Mesendoderm (in vitro differentiated cells): Measurements from ENCODE around the gene IGFBP4.

Experiments used
- DNase-seq: peaks from one replicate; pipeline ENCODE4 v3.0.0; 2013
- H2AK5ac ChIP-seq: 2 replicates; pipeline ENCODE4 v1.6.1; 2013; ENCODE audit warnings: low read length, inconsistent platforms
- H2BK120ac ChIP-seq: 2 replicates; pipeline ENCODE4 v1.6.1; 2013; ENCODE audit warnings: low read depth, mild to moderate bottlenecking, low read length, moderate library complexity, mixed read lengths
- H2BK15ac ChIP-seq: replicated peaks from 2 replicates; pipeline ENCODE4 v1.6.1; 2013; ENCODE audit warnings: low read depth, mild to moderate bottlenecking, moderate library complexity
- H2BK5ac ChIP-seq: 2 replicates; pipeline ENCODE4 v1.6.1; 2013; ENCODE audit warnings: low read length, inconsistent platforms
- H3K18ac ChIP-seq: 2 replicates; pipeline ENCODE4 v1.6.1; 2013; ENCODE audit warnings: mild to moderate bottlenecking, low read length, mixed read lengths
- H3K23ac ChIP-seq: one replicate; pipeline ENCODE4 v1.6.1; 2013; ENCODE audit warnings: low read length
- H3K27ac ChIP-seq: 2 replicates; pipeline ENCODE4 v1.5.1; 2013; ENCODE audit warnings: low read depth, mild to moderate bottlenecking, inconsistent platforms, low read length, moderate library complexity
- H3K27me3 ChIP-seq: 2 replicates; pipeline ENCODE4 v1.6.1; 2013; ENCODE audit warnings: low read length, control low read depth, mild to moderate bottlenecking, inconsistent platforms; ENCODE audit not compliant: insufficient read depth, poor library complexity
- H3K36me3 ChIP-seq: 2 replicates; pipeline ENCODE4 v1.6.1; 2013; ENCODE audit warnings: low read length, inconsistent platforms; ENCODE audit not compliant: control insufficient read depth, insufficient read depth
- H3K4ac ChIP-seq: one replicate; pipeline ENCODE4 v1.6.1; 2013; ENCODE audit warnings: low read depth, mild to moderate bottlenecking, low read length, moderate library complexity
- H3K4me1 ChIP-seq: 2 replicates; pipeline ENCODE4 v1.6.1; 2013; ENCODE audit warnings: low read depth, low read length, inconsistent platforms; ENCODE audit not compliant: control insufficient read depth
- H3K4me2 ChIP-seq: 2 replicates; pipeline ENCODE4 v1.6.1; 2013; ENCODE audit warnings: low read length
- H3K4me3 ChIP-seq: 2 replicates; pipeline ENCODE4 v1.5.1; 2013; ENCODE audit warnings: mild to moderate bottlenecking, low read length
- H3K56ac ChIP-seq: one replicate; pipeline ENCODE4 v1.6.1; 2013; ENCODE audit warnings: low read length
- H3K79me1 ChIP-seq: 2 replicates; pipeline ENCODE4 v1.6.1; 2013; ENCODE audit warnings: low read length, inconsistent platforms
- H3K79me2 ChIP-seq: 2 replicates; pipeline ENCODE4 v1.6.1; 2013; ENCODE audit warnings: mild to moderate bottlenecking, low read length; ENCODE audit not compliant: control insufficient read depth, insufficient read depth
- H3K9ac ChIP-seq: 2 replicates; pipeline ENCODE4 v1.6.1; 2013; ENCODE audit warnings: low read length, inconsistent platforms
- H4K5ac ChIP-seq: one replicate; pipeline ENCODE4 v1.6.1; 2013; ENCODE audit warnings: low read length
- H4K8ac ChIP-seq: one replicate; pipeline ENCODE4 v1.6.1; 2013; ENCODE audit warnings: low read depth, mild to moderate bottlenecking, control low read depth, low read length, moderate library complexity
- WGBS: extraction: QIAGEN DNeasy Blood & Tissue Kit; methylation state at CpG from one replicate; pipeline ENCODE4 v1.1.7; 2013; ENCODE audit warnings: low lambda C conversion rate, missing lambda C conversion rate; ENCODE audit not compliant: insufficient coverage; ENCODE audit errors: extremely low coverage; 5-methylcytosine and 5-hydroxymethylcytosine counted together

Gene IGFBP4

DNA sequence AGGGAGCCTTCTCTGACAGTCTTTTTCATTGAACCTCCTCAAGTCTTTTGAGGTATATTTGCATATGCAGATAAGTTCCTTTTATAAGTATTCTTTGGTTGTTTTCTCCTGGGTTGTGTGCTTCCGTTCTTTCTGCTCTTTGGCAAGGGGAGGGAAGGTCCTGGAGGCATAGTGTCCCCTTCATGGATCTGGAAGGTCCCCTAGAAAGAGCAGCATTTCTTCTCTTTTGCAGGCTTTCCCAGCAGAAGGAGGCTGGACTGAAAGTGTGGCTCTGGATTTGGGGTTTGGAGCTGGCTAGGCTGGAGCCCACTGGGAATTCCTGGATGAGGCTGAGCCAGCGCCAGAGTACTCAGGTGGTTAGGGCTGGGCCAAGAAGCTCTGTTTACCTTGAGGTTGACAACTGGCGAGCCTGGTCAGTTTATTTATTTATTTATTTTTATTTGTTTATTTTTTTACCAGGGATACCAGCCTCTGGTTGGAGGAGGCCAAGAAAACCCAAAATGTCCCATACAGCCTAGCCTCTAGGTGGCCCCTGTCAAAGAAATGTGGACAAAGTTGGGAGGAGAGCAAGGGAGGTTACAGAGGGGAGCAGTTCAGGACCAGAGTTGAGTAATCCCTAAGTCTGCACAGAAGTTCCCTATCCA lies 20.1 kb upstream of the IGFBP4 start:
- Histone ChIP-seq H2AK5ac (no peak overlapping the region), H4K8ac (no peak overlapping the region), H3K56ac (no peak overlapping the region), H3K79me2 (no peaks in the 10 kb centered on the region), H2BK5ac (no peak overlapping the region), H3K18ac (no peak overlapping the region), H3K4me3 (no peak overlapping the region), H3K79me1 (no peaks in the 10 kb centered on the region), H3K9ac (no peak overlapping the region), H3K23ac (no peak overlapping the region), H3K36me3 (no peaks in the 10 kb centered on the region), H3K4ac (no peak overlapping the region), H4K5ac (no peak overlapping the region), H3K27me3 (no peaks in the 10 kb centered on the region), H3K4me1 (no peaks in the 10 kb centered on the region), H3K27ac (no peak overlapping the region), H2BK15ac (no peak overlapping the region), H2BK120ac (no peak overlapping the region), H3K4me2 (no peak overlapping the region)
- DNase-seq, result peak; percentile 88
- WGBS, result no CpG with 5 or more reads among the region's 3 CpGs

- H3K27me3 ChIP-seq, result no peaks in the 10 kb centered on the region
- H3K56ac ChIP-seq, result no peak overlapping the region
- no peak for DNase-seq
- no peak overlapping the region for H4K5ac ChIP-seq
- H4K8ac ChIP-seq, result no peak overlapping the region
- H3K79me2 ChIP-seq, result no peaks in the 10 kb centered on the region
- H3K23ac ChIP-seq, result no peak overlapping the region
- no peak overlapping the region for H3K4me3 ChIP-seq
- H2BK5ac ChIP-seq, result no peak overlapping the region
- WGBS, result no CpG with 5 or more reads among the region's 4 CpGs
- no peaks in the 10 kb centered on the region for H3K4me1 ChIP-seq
- H3K4me2 ChIP-seq, result no peak overlapping the region
- H3K18ac ChIP-seq, result no peak overlapping the region
- H2AK5ac ChIP-seq, result no peak overlapping the region
- H2BK120ac ChIP-seq, result no peak overlapping the region
- no peak overlapping the region for H3K4ac ChIP-seq
- no peak overlapping the region for H2BK15ac ChIP-seq
- H3K79me1 ChIP-seq, result no peaks in the 10 kb centered on the region
- no peak overlapping the region for H3K27ac ChIP-seq
- no peaks in the 10 kb centered on the region for H3K36me3 ChIP-seq
- H3K9ac ChIP-seq, result no peak overlapping the region
These were observed 17.5 kb upstream of the IGFBP4 start for GRCh38 chr17:40425741-40426140.

- H3K27ac ChIP-seq, result no peak overlapping the region
- no peak overlapping the region for H2BK5ac ChIP-seq
- no peak overlapping the region for H2BK15ac ChIP-seq
- no peaks in the 10 kb centered on the region for H3K79me2 ChIP-seq
- H3K9ac ChIP-seq, result no peak overlapping the region
- H3K4me2 ChIP-seq, result no peak overlapping the region
- no peak for DNase-seq
- no peaks in the 10 kb centered on the region for H3K36me3 ChIP-seq
- no peak overlapping the region for H3K23ac ChIP-seq
- no peak overlapping the region for H3K4ac ChIP-seq
- H4K8ac ChIP-seq, result no peak overlapping the region
- no peaks in the 10 kb centered on the region for H3K79me1 ChIP-seq
- no peak overlapping the region for H2AK5ac ChIP-seq
- H2BK120ac ChIP-seq, result no peak overlapping the region
- H3K27me3 ChIP-seq, result no peaks in the 10 kb centered on the region
- H3K56ac ChIP-seq, result no peak overlapping the region
- H3K4me1 ChIP-seq, result no peaks in the 10 kb centered on the region
- no peak overlapping the region for H4K5ac ChIP-seq
- H3K4me3 ChIP-seq, result no peak overlapping the region
- no peak overlapping the region for H3K18ac ChIP-seq
These were observed 16.2 kb upstream of the IGFBP4 start for GRCh38 chr17:40427002-40427491.

GRCh38 chr17:40430272-40431230 lies 12.7 kb upstream of the IGFBP4 start:
- Histone ChIP-seq H3K4me3 (no peak overlapping the region), H3K18ac (no peak overlapping the region), H3K79me2 (no peaks in the 10 kb centered on the region), H3K4me2 (no peak overlapping the region), H3K27ac (no peak overlapping the region), H2BK15ac (no peak overlapping the region), H3K23ac (no peak overlapping the region), H2AK5ac (no peak overlapping the region), H4K8ac (no peak overlapping the region), H3K36me3 (no peaks in the 10 kb centered on the region), H3K27me3 (no peaks in the 10 kb centered on the region), H2BK5ac (no peak overlapping the region), H4K5ac (no peak overlapping the region), H2BK120ac (no peak overlapping the region), H3K9ac (no peak overlapping the region), H3K4me1 (no peaks in the 10 kb centered on the region), H3K56ac (no peak overlapping the region), H3K79me1 (no peaks in the 10 kb centered on the region), H3K4ac (no peak overlapping the region)
- no CpG with 5 or more reads among the region's 10 CpGs for WGBS
- DNase-seq, result no peak

DNA sequence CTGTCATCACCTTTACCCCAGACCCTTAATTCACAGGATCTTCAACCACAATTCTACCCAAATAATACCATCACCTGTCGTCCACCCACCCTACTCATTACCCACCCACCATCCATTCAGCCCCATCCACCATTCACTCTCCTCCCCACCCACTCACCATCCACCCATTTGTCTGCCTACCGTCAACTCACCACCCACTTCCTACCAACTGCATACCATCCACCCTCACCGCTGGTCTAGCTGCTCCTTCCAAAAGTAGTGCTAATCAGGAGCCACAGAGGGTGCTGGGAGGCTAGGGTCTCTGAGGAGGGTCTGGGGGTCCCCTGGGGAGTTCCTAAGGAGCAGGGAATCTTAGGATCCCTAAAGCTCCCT lies 12.0 kb upstream of the IGFBP4 start:
- H3K27me3 ChIP-seq, result no peaks in the 10 kb centered on the region
- H2BK5ac ChIP-seq, result no peak overlapping the region
- H2BK15ac ChIP-seq, result no peak overlapping the region
- H2AK5ac ChIP-seq, result no peak overlapping the region
- no peak overlapping the region for H3K27ac ChIP-seq
- WGBS, result no CpG with 5 or more reads among the region's 3 CpGs
- H4K8ac ChIP-seq, result no peak overlapping the region
- H3K4ac ChIP-seq, result no peak overlapping the region
- H3K4me1 ChIP-seq, result no peaks in the 10 kb centered on the region
- no peaks in the 10 kb centered on the region for H3K36me3 ChIP-seq
- no peak overlapping the region for H3K23ac ChIP-seq
- H3K18ac ChIP-seq, result no peak overlapping the region
- H2BK120ac ChIP-seq, result no peak overlapping the region
- no peak overlapping the region for H3K56ac ChIP-seq
- no peak overlapping the region for H3K4me2 ChIP-seq
- H3K4me3 ChIP-seq, result no peak overlapping the region
- H3K79me1 ChIP-seq, result no peaks in the 10 kb centered on the region
- no peak overlapping the region for H4K5ac ChIP-seq
- DNase-seq, result no peak
- H3K9ac ChIP-seq, result no peak overlapping the region
- H3K79me2 ChIP-seq, result no peaks in the 10 kb centered on the region
